A673 (cell line): ENCODE measurements around the gene AARS2.
A peak's percentile ranks its signal among the peaks of the same experiment; 100 is the strongest.

ENCODE experiments used
- EZH2 ChIP-seq: fragments of 200-600 bp; sonication (generic); IDR thresholded peaks from 2 replicates; pipeline ENCODE4 v1.6.1; 2017; ENCODE audit warnings: borderline replicate concordance, low read depth, mild to moderate bottlenecking, mixed read lengths, antibody characterized with exemption, low read length; ENCODE audit not compliant: poor library complexity, severe bottlenecking
- TF ChIP-seq, protein P1 (sequence below): fragments of 300-800, 200-600 bp; sonication (generic); conservative IDR thresholded peaks from 2 replicates; pipeline ENCODE4 v1.5.1; 2017; ENCODE audit warnings: low read depth, mild to moderate bottlenecking, antibody characterized with exemption, low read length, moderate library complexity, mixed read lengths

- TF ChIP-seq, protein P1, sequence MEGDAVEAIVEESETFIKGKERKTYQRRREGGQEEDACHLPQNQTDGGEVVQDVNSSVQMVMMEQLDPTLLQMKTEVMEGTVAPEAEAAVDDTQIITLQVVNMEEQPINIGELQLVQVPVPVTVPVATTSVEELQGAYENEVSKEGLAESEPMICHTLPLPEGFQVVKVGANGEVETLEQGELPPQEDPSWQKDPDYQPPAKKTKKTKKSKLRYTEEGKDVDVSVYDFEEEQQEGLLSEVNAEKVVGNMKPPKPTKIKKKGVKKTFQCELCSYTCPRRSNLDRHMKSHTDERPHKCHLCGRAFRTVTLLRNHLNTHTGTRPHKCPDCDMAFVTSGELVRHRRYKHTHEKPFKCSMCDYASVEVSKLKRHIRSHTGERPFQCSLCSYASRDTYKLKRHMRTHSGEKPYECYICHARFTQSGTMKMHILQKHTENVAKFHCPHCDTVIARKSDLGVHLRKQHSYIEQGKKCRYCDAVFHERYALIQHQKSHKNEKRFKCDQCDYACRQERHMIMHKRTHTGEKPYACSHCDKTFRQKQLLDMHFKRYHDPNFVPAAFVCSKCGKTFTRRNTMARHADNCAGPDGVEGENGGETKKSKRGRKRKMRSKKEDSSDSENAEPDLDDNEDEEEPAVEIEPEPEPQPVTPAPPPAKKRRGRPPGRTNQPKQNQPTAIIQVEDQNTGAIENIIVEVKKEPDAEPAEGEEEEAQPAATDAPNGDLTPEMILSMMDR: peak; percentile 59
- no peak for TF ChIP-seq EZH2
Measured at GRCh38 chr6:44257025-44257752, 56.0 kb downstream of the AARS2 start, which contains the start of gene SLC35B2.
